K562 treated with DMSO at 1 percent for 24 hours (cell line): Measurements from ENCODE around the gene FRS3. TPM values are rescaled to one million over a fixed set of nuclear protein-coding genes. Genes with fewer than 3 reads are reported as not detected.

Experiments
- total RNA-seq: library from RNA; unstranded; fragments of 300-600 nt; gene quantifications from 2 replicates; pipeline ENCODE4 v1.2.3, GENCODE V29; 2022; ENCODE audit warnings: low read depth; ENCODE audit not compliant: insufficient read depth

FRS3 gene, protein sequence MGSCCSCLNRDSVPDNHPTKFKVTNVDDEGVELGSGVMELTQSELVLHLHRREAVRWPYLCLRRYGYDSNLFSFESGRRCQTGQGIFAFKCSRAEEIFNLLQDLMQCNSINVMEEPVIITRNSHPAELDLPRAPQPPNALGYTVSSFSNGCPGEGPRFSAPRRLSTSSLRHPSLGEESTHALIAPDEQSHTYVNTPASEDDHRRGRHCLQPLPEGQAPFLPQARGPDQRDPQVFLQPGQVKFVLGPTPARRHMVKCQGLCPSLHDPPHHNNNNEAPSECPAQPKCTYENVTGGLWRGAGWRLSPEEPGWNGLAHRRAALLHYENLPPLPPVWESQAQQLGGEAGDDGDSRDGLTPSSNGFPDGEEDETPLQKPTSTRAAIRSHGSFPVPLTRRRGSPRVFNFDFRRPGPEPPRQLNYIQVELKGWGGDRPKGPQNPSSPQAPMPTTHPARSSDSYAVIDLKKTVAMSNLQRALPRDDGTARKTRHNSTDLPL
- 7.6 and 8.6 TPM in 2 replicates for total RNA-seq

DNA sequence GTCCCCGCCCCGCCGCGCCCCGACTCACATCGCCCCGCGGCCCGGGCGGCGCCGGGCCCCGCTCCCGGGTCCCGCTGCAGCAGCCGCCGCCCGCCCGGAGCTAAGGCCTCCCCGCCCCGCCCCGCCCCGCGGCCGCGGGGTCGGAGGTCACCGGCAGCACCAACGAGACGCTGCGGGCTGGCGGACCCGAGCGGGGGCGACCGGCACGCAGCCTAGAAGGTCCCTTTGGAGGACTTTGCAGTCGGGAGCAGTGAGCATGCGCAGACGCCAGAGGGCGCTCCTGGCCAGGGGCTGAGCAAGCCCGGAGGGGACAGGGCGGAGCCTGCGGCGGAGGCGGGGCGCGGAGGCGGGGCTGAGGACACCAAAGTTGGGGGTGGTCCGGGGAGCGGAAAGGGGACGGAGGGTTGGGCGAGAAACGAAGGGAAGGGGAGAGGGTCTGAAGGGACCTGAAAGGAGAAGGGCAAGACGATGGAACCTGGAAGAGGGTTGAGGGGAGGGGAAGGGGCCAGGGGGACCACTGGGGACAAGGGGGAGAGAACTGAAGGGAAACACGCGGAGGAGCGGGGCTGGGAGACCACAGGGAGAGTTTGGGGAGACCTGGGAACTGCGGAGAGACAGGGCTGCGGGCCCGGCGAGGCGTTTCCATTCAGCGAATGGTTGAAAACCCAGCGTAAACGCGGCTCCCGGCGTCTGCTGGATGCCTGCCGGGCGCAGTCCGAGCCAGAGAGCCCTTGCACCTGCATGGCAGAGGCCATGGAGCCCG, at the start of gene FRS3:
Gene FRS3 (minus strand): TSS at position 113 of the 763 bp plus-strand sequence. CDS start 2,913 bp downstream, outside the sequence.

DNA sequence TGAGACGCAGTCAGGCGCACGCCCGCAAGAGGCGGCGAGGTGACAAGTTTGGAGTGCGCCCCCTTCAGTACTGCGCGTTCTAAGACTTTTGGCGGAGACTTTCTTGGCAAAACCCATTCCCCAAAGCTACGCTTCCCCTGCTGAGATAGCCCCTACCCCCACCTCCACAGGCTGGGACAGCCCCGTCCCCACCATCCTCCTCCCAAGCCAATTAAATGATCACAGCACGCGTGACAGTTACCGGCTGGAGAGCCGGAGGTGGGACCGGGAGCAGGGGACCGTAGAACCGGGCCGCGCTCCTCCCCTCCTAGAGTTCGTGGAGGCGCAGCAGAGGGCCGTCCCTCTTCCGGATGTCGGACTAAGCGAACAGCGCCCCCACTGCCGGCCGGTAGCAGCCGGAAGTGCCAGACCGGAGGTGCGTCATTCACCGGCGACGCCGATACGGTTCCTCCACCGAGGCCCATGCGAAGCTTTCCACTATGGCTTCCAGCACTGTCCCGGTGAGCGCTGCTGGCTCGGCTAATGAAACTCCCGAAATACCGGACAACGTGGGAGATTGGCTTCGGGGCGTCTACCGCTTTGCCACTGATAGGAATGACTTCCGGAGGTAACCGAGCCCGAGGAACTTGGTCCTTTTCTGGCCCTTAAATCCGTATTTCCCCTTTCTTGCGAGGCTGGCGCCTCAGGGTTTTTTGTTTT, 7.7 kb upstream of the FRS3 start, which contains the start of gene TOMM6:
Gene TOMM6 (plus strand): TSS at position 476 of the 699 bp plus-strand sequence. CDS start 4 bp downstream, at position 480.

DNA sequence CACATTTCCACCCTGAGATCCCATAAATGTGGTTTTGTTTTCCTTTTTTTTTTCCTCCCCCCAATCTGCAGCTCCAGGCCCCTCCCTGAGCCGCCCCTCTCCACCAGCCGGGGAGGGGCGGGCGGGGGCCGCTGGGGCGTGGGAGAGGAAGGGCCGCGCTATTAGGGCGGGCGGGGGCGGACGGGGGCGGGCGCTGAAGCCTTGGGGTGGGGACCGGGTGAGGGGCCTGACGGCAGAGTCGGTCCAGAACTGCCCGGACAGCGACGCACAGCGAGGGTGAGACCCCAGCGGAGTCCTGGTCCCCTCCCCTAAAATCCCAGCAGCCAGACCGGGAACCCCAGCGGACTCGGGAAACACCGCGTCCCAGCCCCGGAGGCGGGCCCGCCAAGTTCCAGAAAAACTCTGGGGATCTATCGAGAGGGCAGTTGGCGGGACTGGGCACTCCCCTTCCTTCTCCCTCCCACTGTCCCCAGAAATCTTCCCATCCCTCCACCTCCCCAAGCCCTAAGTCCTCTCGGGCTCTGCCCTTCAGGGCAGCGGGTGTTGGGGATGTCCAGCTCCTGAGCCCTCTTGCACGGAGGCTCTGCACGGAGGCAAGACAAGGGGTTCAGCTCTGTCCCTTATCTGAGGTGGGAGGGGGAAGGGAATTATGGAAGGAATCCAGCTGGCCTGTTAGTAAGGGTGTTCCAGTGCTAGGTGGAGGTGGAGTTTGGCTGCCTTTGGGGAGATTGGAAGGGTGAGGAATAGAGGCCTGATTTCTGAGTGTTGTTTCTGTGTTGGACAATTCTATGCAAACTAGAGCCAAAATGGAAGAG, 1.1 kb upstream of the FRS3 start, which contains the start of gene PRICKLE4:
Gene PRICKLE4 (plus strand): TSS at position 232 of the 815 bp plus-strand sequence. CDS start 2,692 bp downstream, outside the sequence.

DNA sequence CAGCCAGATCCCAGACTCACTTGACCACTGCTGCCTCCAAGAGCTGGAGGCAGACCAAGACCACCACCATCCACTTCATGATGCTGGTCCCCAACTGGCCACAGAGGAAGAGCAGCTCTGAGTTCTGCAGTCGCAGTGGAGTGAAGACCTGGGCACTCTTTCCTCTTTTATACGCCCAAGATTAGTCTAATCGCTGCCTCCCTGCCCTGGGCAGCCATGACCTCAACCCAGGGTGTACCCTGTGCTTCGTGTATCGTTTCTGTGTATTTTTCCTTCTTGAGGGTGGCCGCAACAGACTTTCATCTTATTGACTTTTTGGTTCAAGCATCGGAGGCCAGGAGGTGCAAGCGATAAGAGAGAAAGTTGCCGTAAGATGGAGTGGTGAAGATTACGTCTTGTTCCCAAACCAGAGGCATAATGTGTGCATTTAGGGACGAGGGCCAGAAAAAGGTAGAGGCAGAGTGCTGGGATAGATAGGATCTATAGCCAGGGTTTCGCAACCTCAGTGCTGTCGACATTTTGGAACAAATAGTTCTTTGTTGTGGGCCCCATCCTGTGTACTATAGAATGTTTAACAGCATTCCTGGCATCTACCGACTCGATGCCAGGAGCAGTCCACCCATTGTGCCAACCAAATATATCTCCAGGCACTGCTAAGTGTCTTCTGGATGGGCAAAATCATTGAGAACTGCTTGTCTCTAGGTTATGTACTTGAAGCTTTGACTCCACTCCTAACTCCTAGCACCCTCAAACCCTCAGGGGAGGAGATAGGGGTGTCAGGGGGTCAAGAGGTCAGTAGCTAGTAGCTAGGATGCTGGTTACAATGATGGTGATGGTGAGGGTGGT, 32.2 kb downstream of the FRS3 start, which contains the start of gene PGC:
Gene PGC (minus strand): TSS at position 142 of the 846 bp plus-strand sequence. CDS start 63 bp downstream, at position 79.

DNA sequence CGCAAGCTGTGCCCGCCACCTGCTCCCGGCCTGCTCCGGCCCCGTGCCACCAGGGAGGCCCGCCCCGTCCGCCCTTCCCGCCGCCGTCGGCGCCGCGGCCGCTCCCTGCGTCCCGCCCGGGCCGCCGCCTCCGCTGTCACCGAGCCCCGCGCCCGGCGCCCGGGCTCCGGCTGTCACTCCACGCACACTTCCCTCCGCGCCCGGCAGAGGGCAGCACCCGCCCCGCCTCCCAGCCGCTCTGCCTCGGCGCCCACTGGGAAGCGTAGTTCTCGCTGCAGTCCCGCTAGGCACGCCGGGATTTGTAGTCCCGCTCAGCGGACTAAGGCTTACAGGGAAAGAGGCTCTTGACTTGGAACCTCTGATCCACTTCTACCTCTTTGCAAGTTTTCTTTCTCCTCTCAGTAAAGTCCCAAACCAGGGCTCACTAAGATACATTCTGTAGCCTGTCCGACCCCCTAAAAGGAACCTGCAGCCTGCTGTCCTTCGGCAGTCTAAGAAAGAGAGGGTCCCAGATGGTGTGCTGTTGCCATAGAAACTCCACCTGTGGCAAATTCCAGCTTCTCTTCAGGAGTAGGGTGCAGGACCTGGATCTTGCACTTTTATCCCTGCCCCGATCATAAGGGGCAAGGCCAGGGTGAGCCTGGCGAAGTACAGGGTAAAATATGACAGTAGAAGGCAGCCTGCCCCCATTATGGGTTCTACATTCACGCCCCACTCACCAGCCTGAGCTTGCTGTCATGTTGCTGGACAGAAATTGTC, 44.1 kb downstream of the FRS3 start, which contains the start of gene TFEB:
Gene TFEB (minus strand): TSS at position 182 of the 759 bp plus-strand sequence. CDS start 44,395 bp downstream, outside the sequence.

Other genes starting within 250 kb of the FRS3 start
- 53.5 and 54.9 TPM in 2 replicates for gene FOXP4, start 233.5 kb downstream of the FRS3 start, total RNA-seq
- not detected in 2 replicates for gene MDFI, start 141.4 kb downstream of the FRS3 start, total RNA-seq
- 5.7 and 7.4 TPM in 2 replicates for gene TFEB, start 44.3 kb downstream of the FRS3 start, total RNA-seq
- gene PGC, start 32.5 kb downstream of the FRS3 start, total RNA-seq = not detected in 2 replicates
- 2.6 and 4.2 TPM in 2 replicates for gene PRICKLE4, start 882 bp upstream of the FRS3 start, total RNA-seq
- 364 and 389 TPM in 2 replicates for gene TOMM6, start 7.8 kb upstream of the FRS3 start, total RNA-seq
- gene USP49, start 115.5 kb upstream of the FRS3 start, total RNA-seq = 8.1 and 10.2 TPM in 2 replicates
- gene MED20, start 141.2 kb upstream of the FRS3 start, total RNA-seq = 21.4 and 22.5 TPM in 2 replicates
- gene BYSL, start 141.6 kb upstream of the FRS3 start, total RNA-seq = 29.3 and 30.3 TPM in 2 replicates
- 311 and 348 TPM in 2 replicates for gene CCND3, start 161.9 kb upstream of the FRS3 start, total RNA-seq